Measurements from ENCODE around the gene POLR2C. TPM values are rescaled to one million over a fixed set of nuclear protein-coding genes. Genes with fewer than 3 reads are reported as not detected.

Gene POLR2C
- total RNA-seq, 1 donor from 2014 or later: 58.0 TPM

DNA sequence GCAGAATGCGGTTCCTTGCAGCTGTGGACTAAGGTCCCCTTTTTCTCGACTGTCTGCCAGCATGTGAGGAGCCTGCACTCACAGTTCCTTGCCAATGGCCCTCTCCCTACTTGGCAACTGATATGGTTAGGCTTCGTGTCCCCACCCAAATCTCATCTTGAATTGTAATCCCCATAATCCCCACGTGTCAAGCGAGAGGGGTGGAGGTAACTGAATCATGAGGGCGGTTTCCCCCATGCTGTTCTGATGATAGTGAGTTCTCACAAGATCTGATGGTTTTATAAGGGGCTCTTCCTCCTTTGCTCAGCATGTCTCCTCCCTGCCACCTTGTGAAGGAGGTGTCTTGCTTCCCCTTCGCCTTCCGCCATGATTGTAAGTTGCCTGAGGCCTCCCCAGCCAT, 35.2 kb upstream of the POLR2C start:
- Histone ChIP-seq H3K79me2 (ENCODE audit: insufficient read depth, low read length) (no peaks in the 10 kb centered on the region), H2AFZ (ENCODE audit: low read depth, low read length) (no peak overlapping the region), H3K4me3 (ENCODE audit: insufficient read depth, low read depth, low read length) (no peak overlapping the region), H4K20me1 (ENCODE audit: insufficient read depth, low read length) (no peaks in the 10 kb centered on the region), H3K9ac (ENCODE audit: low read length) (no peak overlapping the region), H3K9me3 (ENCODE audit: insufficient read depth, low read depth, low read length) (no peaks in the 10 kb centered on the region), H3K36me3 (ENCODE audit: insufficient read depth, low read length) (peaks cover 36% of the 10 kb centered on the region), H3K4me2 (ENCODE audit: low read length) (no peak overlapping the region), H3K27ac (ENCODE audit: low read depth, low read length) (no peak overlapping the region), H3K27me3 (ENCODE audit: insufficient read depth, low read length) (no peaks in the 10 kb centered on the region), H3K4me1 (ENCODE audit: insufficient read depth, low read length) (peaks cover 2% of the 10 kb centered on the region)
- TF ChIP-seq, protein P1, sequence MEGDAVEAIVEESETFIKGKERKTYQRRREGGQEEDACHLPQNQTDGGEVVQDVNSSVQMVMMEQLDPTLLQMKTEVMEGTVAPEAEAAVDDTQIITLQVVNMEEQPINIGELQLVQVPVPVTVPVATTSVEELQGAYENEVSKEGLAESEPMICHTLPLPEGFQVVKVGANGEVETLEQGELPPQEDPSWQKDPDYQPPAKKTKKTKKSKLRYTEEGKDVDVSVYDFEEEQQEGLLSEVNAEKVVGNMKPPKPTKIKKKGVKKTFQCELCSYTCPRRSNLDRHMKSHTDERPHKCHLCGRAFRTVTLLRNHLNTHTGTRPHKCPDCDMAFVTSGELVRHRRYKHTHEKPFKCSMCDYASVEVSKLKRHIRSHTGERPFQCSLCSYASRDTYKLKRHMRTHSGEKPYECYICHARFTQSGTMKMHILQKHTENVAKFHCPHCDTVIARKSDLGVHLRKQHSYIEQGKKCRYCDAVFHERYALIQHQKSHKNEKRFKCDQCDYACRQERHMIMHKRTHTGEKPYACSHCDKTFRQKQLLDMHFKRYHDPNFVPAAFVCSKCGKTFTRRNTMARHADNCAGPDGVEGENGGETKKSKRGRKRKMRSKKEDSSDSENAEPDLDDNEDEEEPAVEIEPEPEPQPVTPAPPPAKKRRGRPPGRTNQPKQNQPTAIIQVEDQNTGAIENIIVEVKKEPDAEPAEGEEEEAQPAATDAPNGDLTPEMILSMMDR (IDR thresholded peaks at IDR 0.05; ENCODE audit: insufficient read depth, low read depth, low read length): no peak
- TF ChIP-seq EZH2 (IDR thresholded peaks at IDR 0.05; ENCODE audit: insufficient read depth, low read length): no peak
- no peak for FAIRE-seq
- Mint-ChIP-seq H3K27ac (ENCODE audit: unreplicated experiment) (no peak overlapping the region), H3K9me3 (ENCODE audit: unreplicated experiment) (no peaks in the 10 kb centered on the region), H3K4me1 (ENCODE audit: low read depth, unreplicated experiment) (no peaks in the 10 kb centered on the region), H3K36me3 (ENCODE audit: low read depth, unreplicated experiment) (peaks cover 11% of the 10 kb centered on the region), H3K27me3 (ENCODE audit: low read depth, unreplicated experiment) (no peaks in the 10 kb centered on the region), H3K4me3 (ENCODE audit: unreplicated experiment) (no peak overlapping the region)
- no peak for DNase-seq (ENCODE audit: low read depth)

DNA sequence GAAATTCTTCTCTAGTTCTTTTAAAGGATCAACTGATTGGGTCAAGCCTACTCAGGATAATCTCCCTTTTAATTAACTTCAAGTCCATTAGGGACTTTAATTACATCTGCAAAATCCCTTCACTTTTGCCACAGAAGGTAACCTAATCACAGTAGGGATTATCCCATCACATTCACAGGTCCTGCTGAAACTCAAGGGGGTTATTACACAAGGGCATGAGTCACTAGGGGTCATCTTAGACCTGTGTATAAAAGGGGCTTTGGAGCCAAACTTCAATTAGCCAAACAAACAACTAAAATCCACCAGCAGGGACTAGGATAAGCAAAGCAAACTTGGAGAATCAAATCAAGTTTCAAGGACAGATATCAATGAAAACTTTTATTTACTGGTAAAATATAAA, 34.7 kb upstream of the POLR2C start:
- Histone ChIP-seq H4K20me1 (ENCODE audit: insufficient read depth, low read length) (no peaks in the 10 kb centered on the region), H3K4me1 (ENCODE audit: insufficient read depth, low read length) (no peaks in the 10 kb centered on the region), H3K27ac (ENCODE audit: low read depth, low read length) (no peak overlapping the region), H3K9ac (ENCODE audit: low read length) (no peak overlapping the region), H3K27me3 (ENCODE audit: insufficient read depth, low read length) (no peaks in the 10 kb centered on the region), H3K79me2 (ENCODE audit: insufficient read depth, low read length) (no peaks in the 10 kb centered on the region), H3K4me3 (ENCODE audit: insufficient read depth, low read depth, low read length) (no peak overlapping the region), H3K36me3 (ENCODE audit: insufficient read depth, low read length) (peaks cover 41% of the 10 kb centered on the region), H3K4me2 (ENCODE audit: low read length) (no peak overlapping the region), H2AFZ (ENCODE audit: low read depth, low read length) (no peak overlapping the region), H3K9me3 (ENCODE audit: insufficient read depth, low read depth, low read length) (no peaks in the 10 kb centered on the region)
- H3K27me3 Mint-ChIP-seq (ENCODE audit: low read depth, unreplicated experiment): no peaks in the 10 kb centered on the region
- no peak overlapping the region for H3K4me3 Mint-ChIP-seq (ENCODE audit: unreplicated experiment)
- H3K36me3 Mint-ChIP-seq (ENCODE audit: low read depth, unreplicated experiment): peaks cover 11% of the 10 kb centered on the region
- no peak overlapping the region for H3K27ac Mint-ChIP-seq (ENCODE audit: unreplicated experiment)
- no peak for DNase-seq (ENCODE audit: low read depth)
- H3K4me1 Mint-ChIP-seq (ENCODE audit: low read depth, unreplicated experiment): no peaks in the 10 kb centered on the region
- no peaks in the 10 kb centered on the region for H3K9me3 Mint-ChIP-seq (ENCODE audit: unreplicated experiment)
- TF ChIP-seq EZH2 (IDR thresholded peaks at IDR 0.05; ENCODE audit: insufficient read depth, low read length): no peak
- TF ChIP-seq, protein P1 (IDR thresholded peaks at IDR 0.05; ENCODE audit: insufficient read depth, low read depth, low read length): no peak
- no peak for FAIRE-seq

DNA sequence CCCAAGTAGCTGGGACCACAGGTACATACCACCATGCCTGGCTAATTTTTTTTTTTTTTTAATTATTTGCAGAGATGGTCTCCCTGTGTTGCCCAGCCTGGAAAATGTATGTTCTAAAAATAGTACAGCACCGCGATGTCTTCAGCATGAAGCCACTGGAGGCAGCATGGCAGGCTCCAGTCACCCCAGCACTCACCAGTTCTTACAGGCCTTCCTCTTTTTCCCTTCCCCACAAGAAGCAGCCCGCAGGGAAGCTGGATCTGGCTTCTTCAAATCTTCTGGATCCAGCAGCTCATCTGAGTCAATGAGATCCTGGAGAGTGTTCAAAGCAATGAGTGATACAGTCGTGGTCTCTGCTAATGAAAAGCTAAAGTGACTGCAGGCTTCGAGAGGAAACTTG, 31.5 kb upstream of the POLR2C start:
- peaks cover 14% of the 10 kb centered on the region for H3K36me3 Mint-ChIP-seq (ENCODE audit: low read depth, unreplicated experiment)
- Histone ChIP-seq H3K79me2 (ENCODE audit: insufficient read depth, low read length) (no peaks in the 10 kb centered on the region), H3K27ac (ENCODE audit: low read depth, low read length) (no peak overlapping the region), H3K27me3 (ENCODE audit: insufficient read depth, low read length) (no peaks in the 10 kb centered on the region), H3K9ac (ENCODE audit: low read length) (no peak overlapping the region), H3K4me3 (ENCODE audit: insufficient read depth, low read depth, low read length) (no peak overlapping the region), H3K9me3 (ENCODE audit: insufficient read depth, low read depth, low read length) (no peaks in the 10 kb centered on the region), H3K4me1 (ENCODE audit: insufficient read depth, low read length) (no peaks in the 10 kb centered on the region), H4K20me1 (ENCODE audit: insufficient read depth, low read length) (no peaks in the 10 kb centered on the region), H2AFZ (ENCODE audit: low read depth, low read length) (no peak overlapping the region), H3K4me2 (ENCODE audit: low read length) (no peak overlapping the region), H3K36me3 (ENCODE audit: insufficient read depth, low read length) (peaks cover 68% of the 10 kb centered on the region)
- no peaks in the 10 kb centered on the region for H3K27me3 Mint-ChIP-seq (ENCODE audit: low read depth, unreplicated experiment)
- TF ChIP-seq, protein P1 (IDR thresholded peaks at IDR 0.05; ENCODE audit: insufficient read depth, low read depth, low read length): no peak
- no peak for TF ChIP-seq EZH2 (IDR thresholded peaks at IDR 0.05; ENCODE audit: insufficient read depth, low read length)
- no peaks in the 10 kb centered on the region for H3K4me1 Mint-ChIP-seq (ENCODE audit: low read depth, unreplicated experiment)
- DNase-seq (ENCODE audit: low read depth) (no peak), FAIRE-seq (no peak)
- no peaks in the 10 kb centered on the region for H3K9me3 Mint-ChIP-seq (ENCODE audit: unreplicated experiment)
- no peak overlapping the region for H3K4me3 Mint-ChIP-seq (ENCODE audit: unreplicated experiment)
- H3K27ac Mint-ChIP-seq (ENCODE audit: unreplicated experiment): no peak overlapping the region
